CD4-positive, alpha-beta T cell (primary cell): ENCODE results near the gene SEPTIN1. TPM values are rescaled to one million over a fixed set of nuclear protein-coding genes. Genes with fewer than 3 reads are reported as not detected.

Source experiments
- ATAC-seq: fragments of 200-7000 bp; cut with Tn5 transposase; one replicate; pipeline ENCODE4 v1.10.0; 2022; ENCODE audit warnings: mild to moderate bottlenecking; ENCODE audit not compliant: poor library complexity
- CTCF ChIA-PET: fragments of 350-600 bp; sonication (Branson Sonifier 250); formaldehyde crosslinking; loops from one replicate; lab custom pipeline; 2021; ENCODE audit warnings: antibody characterized with exemption, inconsistent platforms; lab: Charles Lee
- POLR2A ChIA-PET: fragments of 350-600 bp; sonication (Branson Sonifier 250); formaldehyde crosslinking; loops from one replicate; lab custom pipeline; 2021; ENCODE audit warnings: antibody characterized with exemption, inconsistent platforms; lab: Charles Lee
- DNase-seq, 14 experiments: peaks; one replicate each; pipeline ENCODE4 v3.0.0-alpha.2; 2013 to 2020; ENCODE audit warnings: mixed read lengths in 2 of 14
- H3K27ac ChIP-seq, 2 donors: one replicate each; pipeline versions ENCODE4 v1.5.1 to v1.7.0; 2013; ENCODE audit warnings: low read length in 2 of 2, low read depth in 1 of 2, mild to moderate bottlenecking in 1 of 2
- H3K27me3 ChIP-seq, 2 experiments: 1 replicate in 1 of 2; 2 replicates in 1 of 2; pipeline versions ENCODE4 v1.6.1 to v1.7.0; 2013; ENCODE audit warnings: low read length in 2 of 2, control low read depth in 1 of 2, mild to moderate bottlenecking in 1 of 2, moderate library complexity in 1 of 2; ENCODE audit not compliant: insufficient read depth in 2 of 2, control insufficient read depth in 1 of 2
- H3K36me3 ChIP-seq: one replicate; pipeline ENCODE4 v1.6.1; 2013; ENCODE audit warnings: low read length, control low read depth; ENCODE audit not compliant: insufficient read depth
- H3K4me1 ChIP-seq: one replicate; pipeline ENCODE4 v1.6.1; 2013; ENCODE audit warnings: low read length, control low read depth; ENCODE audit not compliant: insufficient read depth
- H3K4me3 ChIP-seq: one replicate; pipeline ENCODE4 v1.5.1; 2013; ENCODE audit warnings: mild to moderate bottlenecking, low read length, moderate library complexity
- H3K9me3 ChIP-seq, 2 experiments: 1 replicate in 1 of 2; 2 replicates in 1 of 2; pipeline versions ENCODE4 v1.6.1 to v1.7.0; 2013; ENCODE audit warnings: low read length in 2 of 2, mild to moderate bottlenecking in 2 of 2, control low read depth in 1 of 2, moderate library complexity in 1 of 2; ENCODE audit not compliant: control insufficient read depth in 1 of 2, insufficient read depth in 1 of 2
- H3K27ac Mint-ChIP-seq: one replicate; pipeline ENCODE4 v1.8.0; 2020; ENCODE audit warnings: mixed read lengths
- H3K27me3 Mint-ChIP-seq: one replicate; pipeline ENCODE4 v1.8.0; 2021; ENCODE audit warnings: mixed read lengths
- H3K36me3 Mint-ChIP-seq: one replicate; pipeline ENCODE4 v1.8.0; 2021; ENCODE audit warnings: low read depth, mixed read lengths
- H3K4me1 Mint-ChIP-seq: one replicate; pipeline ENCODE4 v1.8.0; 2021; ENCODE audit warnings: low read depth, mixed read lengths
- H3K4me3 Mint-ChIP-seq: one replicate; pipeline ENCODE4 v1.8.0; 2020; ENCODE audit warnings: mild to moderate bottlenecking, mixed read lengths
- H3K9me3 Mint-ChIP-seq: one replicate; pipeline ENCODE4 v1.8.0; 2020; ENCODE audit warnings: mixed read lengths
- intact Hi-C, 2 experiments: fragments of 100-400 bp; cut with DNase I in 1 of 2; cut with micrococcal nuclease in 1 of 2; formaldehyde crosslinking; loops; one replicate each; pipeline versions ENCODE4 v1.15.1 to v1.9.0; 2023 to 2025; cut with DNase I, micrococcal nuclease
- polyA plus RNA-seq, 2 donors: library from polyadenylated mRNA; unstranded; fragments of 120-200 nt; gene quantifications; one replicate each; pipeline ENCODE4 v1.2.1, GENCODE V29; 2013
- total RNA-seq, 174 experiments: library from RNA in 2 of 174; stranded (reverse) in 2 of 174; gene quantifications; one replicate each; pipeline ENCODE4 v1.2.3 and lab custom pipeline; 2021 to 2026
- TF ChIP-seq, protein P1 (sequence below): fragments of 200-600 bp; IDR thresholded peaks from one replicate; pipeline ENCODE4 v1.8.0; 2022; ENCODE audit warnings: antibody characterized with exemption, mild to moderate bottlenecking

Gene SEPTIN1, protein sequence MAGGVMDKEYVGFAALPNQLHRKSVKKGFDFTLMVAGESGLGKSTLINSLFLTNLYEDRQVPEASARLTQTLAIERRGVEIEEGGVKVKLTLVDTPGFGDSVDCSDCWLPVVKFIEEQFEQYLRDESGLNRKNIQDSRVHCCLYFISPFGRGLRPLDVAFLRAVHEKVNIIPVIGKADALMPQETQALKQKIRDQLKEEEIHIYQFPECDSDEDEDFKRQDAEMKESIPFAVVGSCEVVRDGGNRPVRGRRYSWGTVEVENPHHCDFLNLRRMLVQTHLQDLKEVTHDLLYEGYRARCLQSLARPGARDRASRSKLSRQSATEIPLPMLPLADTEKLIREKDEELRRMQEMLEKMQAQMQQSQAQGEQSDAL
- total RNA-seq, result 100 to 1,000 TPM; 161 to 163 TPM
- polyA plus RNA-seq (2013, experiment 1 of 2), result 197 TPM
- polyA plus RNA-seq (2013, experiment 2 of 2), result 256 TPM
- total RNA-seq (lab: John Stamatoyannopoulos, UW), result 31.0 to 204 (median 94.3) reads per million in 172 experiments

DNA sequence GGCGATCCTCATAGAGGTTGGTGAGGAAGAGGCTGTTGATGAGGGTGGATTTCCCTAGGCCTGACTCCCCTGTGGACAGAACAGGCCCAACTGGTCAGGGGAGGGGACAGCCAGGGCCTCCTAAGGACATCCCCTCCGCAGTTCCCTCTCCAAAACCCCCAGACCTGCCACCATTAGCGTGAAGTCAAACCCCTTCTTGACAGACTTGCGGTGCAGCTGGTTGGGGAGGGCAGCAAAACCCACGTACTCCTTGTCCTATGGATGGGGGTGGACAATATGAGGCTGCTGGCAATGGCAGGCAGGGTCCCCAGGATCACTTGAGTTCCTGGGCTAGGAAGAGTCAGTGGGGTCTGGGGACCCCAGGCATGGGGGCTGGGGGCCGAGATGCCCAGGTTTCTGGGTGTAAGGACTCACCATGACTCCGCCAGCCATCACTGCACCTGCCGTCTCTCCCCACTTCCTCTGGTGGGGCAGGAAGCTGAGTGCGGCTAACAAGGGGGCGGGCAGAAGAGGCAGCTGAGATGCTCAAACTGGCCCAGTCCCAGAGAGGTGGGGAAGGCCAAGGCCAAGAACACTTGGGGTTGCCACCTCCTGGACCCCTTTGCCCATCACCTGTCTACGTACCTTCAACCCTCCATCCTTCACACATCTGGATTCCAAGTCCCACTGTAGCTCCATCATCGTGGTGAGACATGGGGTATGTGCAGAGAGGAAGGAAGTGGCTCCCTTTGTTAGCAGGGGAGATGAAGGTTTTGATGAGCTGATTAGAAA, at the start of gene SEPTIN1:
SEPTIN1 (minus strand) TSS at position 451 of the 771 bp plus-strand sequence; CDS start at position 432, 19 bp downstream.
- H3K9me3 Mint-ChIP-seq, result no peaks in the 10 kb centered on the region
- H3K9me3 ChIP-seq, result no peaks in the 10 kb centered on the region
- no peaks in the 10 kb centered on the region for H3K27me3 ChIP-seq
- intact Hi-C loops, result loop anchor here in 1 of 2 experiments (1.0 kb wide), 1 partner anchor 27 kb away; no protein-coding TSS in a partner anchor
- peak within 1 kb of the TSS; percentile 99 for H3K4me3 Mint-ChIP-seq
- TF ChIP-seq, protein P1, sequence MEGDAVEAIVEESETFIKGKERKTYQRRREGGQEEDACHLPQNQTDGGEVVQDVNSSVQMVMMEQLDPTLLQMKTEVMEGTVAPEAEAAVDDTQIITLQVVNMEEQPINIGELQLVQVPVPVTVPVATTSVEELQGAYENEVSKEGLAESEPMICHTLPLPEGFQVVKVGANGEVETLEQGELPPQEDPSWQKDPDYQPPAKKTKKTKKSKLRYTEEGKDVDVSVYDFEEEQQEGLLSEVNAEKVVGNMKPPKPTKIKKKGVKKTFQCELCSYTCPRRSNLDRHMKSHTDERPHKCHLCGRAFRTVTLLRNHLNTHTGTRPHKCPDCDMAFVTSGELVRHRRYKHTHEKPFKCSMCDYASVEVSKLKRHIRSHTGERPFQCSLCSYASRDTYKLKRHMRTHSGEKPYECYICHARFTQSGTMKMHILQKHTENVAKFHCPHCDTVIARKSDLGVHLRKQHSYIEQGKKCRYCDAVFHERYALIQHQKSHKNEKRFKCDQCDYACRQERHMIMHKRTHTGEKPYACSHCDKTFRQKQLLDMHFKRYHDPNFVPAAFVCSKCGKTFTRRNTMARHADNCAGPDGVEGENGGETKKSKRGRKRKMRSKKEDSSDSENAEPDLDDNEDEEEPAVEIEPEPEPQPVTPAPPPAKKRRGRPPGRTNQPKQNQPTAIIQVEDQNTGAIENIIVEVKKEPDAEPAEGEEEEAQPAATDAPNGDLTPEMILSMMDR, result no peak
- H3K4me3 ChIP-seq, result peak within 1 kb of the TSS; percentile 81
- H3K4me1 ChIP-seq, result peaks cover 70% of the 10 kb centered on the region
- H3K4me1 Mint-ChIP-seq, result peaks cover 60% of the 10 kb centered on the region
- peaks cover 41% of the 10 kb centered on the region for H3K36me3 Mint-ChIP-seq
- DNase-seq, result peak; percentile 66 to 90 (median 78)
- no peaks in the 10 kb centered on the region for H3K27me3 Mint-ChIP-seq
- peak; percentile 33 for ATAC-seq
- ChIA-PET POLR2A (interaction anchor here (0.8 to 7.3 kb wide), 26 partner anchors 12 to 574 kb away, joined by 3 to 153 read pairs (median 6); partner anchors contain the start of genes ALDOA, CD2BP2, CORO1A and DCTPP1), CTCF (interaction anchor here (0.8 to 3.4 kb wide), 10 partner anchors 9 to 175 kb away, joined by 3 to 20 read pairs (median 3); partner anchors contain the start of genes DCTPP1, TBC1D10B and ZNF48)
- H3K36me3 ChIP-seq, result peaks cover 15% of the 10 kb centered on the region
- H3K27ac Mint-ChIP-seq, result peak within 1 kb of the TSS; percentile 100
- H3K27ac ChIP-seq, result peak within 1 kb of the TSS; percentile 89 to 100

DNA sequence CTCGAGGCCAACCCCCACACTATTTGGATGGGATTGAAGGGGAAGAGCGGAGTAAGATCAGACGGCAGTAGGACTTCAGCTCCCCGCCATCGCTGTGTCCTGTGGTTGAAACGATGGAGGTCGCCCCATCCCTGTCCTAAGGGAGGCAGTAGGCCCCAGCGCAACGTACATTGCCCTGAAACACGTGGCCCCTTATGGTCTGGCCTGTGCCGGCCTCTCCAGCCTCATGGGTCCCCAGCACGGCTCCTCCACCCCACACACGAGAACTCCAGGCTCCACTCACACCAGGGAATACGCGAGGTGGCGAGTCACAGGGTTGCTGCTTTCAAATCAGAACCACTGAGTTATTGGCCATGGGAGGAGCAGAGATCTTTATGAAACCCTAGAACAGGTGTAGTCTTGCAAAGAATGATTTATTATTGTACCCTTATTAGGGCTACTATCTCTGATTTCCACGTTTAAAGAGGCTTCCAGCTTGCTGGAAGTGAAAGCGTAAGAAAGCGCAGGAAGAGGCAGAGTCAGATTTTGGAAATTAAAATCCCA, 48.1 kb upstream of the SEPTIN1 start:
- no peak overlapping the region for H3K4me3 ChIP-seq
- DNase-seq (no peak), ATAC-seq (peak; percentile 3)
- H3K36me3 ChIP-seq, result peaks cover 15% of the 10 kb centered on the region
- TF ChIP-seq, protein P1, result peak; percentile 48
- intact Hi-C loops, result loop anchor here (1.0 to 5.0 kb wide), 12 partner anchors 14 to 228 kb away; partner anchors contain the start of genes ITGAL (in 2 of the 2), SEPHS2 (in 2 of the 2), FBRS (in 1 of the 2) and ZNF689 (in 1 of the 2)
- H3K9me3 ChIP-seq, result no peaks in the 10 kb centered on the region
- Mint-ChIP-seq H3K9me3 (no peaks in the 10 kb centered on the region), H3K36me3 (peaks cover 17% of the 10 kb centered on the region), H3K4me1 (peaks cover 23% of the 10 kb centered on the region), H3K27me3 (no peaks in the 10 kb centered on the region), H3K4me3 (no peak overlapping the region), H3K27ac (no peak overlapping the region)
- POLR2A ChIA-PET, result interaction anchor here (0.8 to 2.9 kb wide), 39 partner anchors 10 to 365 kb away, joined by 3 to 119 read pairs (median 7); partner anchors contain the start of genes ALDOA, CD2BP2, CORO1A and FBRS
- H3K27ac ChIP-seq, result peak overlapping the region; percentile 70 to 79
- CTCF ChIA-PET, result interaction anchor here (0.6 to 2.4 kb wide), 34 partner anchors 10 to 339 kb away, joined by 3 to 28 read pairs (median 6); partner anchors contain the start of genes ITGAL, PRR14, SEPHS2 and SRCAP
- peaks cover 40% of the 10 kb centered on the region for H3K4me1 ChIP-seq
- H3K27me3 ChIP-seq, result no peaks in the 10 kb centered on the region
